Psoas muscle (tissue), 8 donors: ENCODE results near the gene VEGFC. TPM values are rescaled to one million over a fixed set of nuclear protein-coding genes. Genes with fewer than 3 reads are reported as not detected.

Experiments used
- ATAC-seq, 4 donors: fragments of 200-7000 bp; cut with Tn5 transposase; one replicate each; pipeline ENCODE4 v1.9.1; 2020; ENCODE audit warnings: moderate library complexity in 3 of 4, mild to moderate bottlenecking in 2 of 4
- DNase-seq, 2 donors: peaks; one replicate each; pipeline ENCODE4 v3.0.0-alpha.2; 2020
- H3K27ac ChIP-seq: fragments of 200-600 bp; one replicate; pipeline ENCODE4 v1.8.0; 2022
- H3K27me3 ChIP-seq, 3 donors: fragments of 200-600 bp in 1 of 3; one replicate each; pipeline versions ENCODE4 v1.6.1 to v1.8.0; 2013 to 2022; ENCODE audit warnings: low read length in 2 of 3, mild to moderate bottlenecking in 2 of 3, moderate library complexity in 1 of 3; ENCODE audit not compliant: insufficient read depth in 3 of 3
- H3K36me3 ChIP-seq, 2 donors: fragments of 200-600 bp in 1 of 2; one replicate each; pipeline versions ENCODE4 v1.6.1 to v1.8.0; 2013 to 2022; ENCODE audit warnings: low read depth in 1 of 2, mild to moderate bottlenecking in 1 of 2, moderate library complexity in 1 of 2; ENCODE audit not compliant: insufficient read depth in 1 of 2
- H3K4me1 ChIP-seq: fragments of 200-600 bp; one replicate; pipeline ENCODE4 v1.8.0; 2022
- H3K4me3 ChIP-seq: fragments of 200-600 bp; one replicate; pipeline ENCODE4 v1.8.0; 2022; ENCODE audit warnings: mild to moderate bottlenecking
- H3K9me3 ChIP-seq: fragments of 200-600 bp; one replicate; pipeline ENCODE4 v1.8.0; 2022
- WGBS, 3 donors: extraction: QIAGEN DNeasy Blood & Tissue Kit; methylation state at CpG; one replicate each; pipeline versions ENCODE4 v1.1.6 to v1.1.7; 2013; 5-methylcytosine and 5-hydroxymethylcytosine counted together
- intact Hi-C, 2 donors: fragments of 100-400 bp; cut with DNase I; formaldehyde crosslinking; loops; one replicate each; pipeline versions ENCODE4 v1.11.0 to v1.14.2; 2022
- polyA plus RNA-seq, 3 donors: library from polyadenylated mRNA; stranded (reverse); fragments of 200-250 nt; gene quantifications; one replicate each; pipeline ENCODE4 v1.2.3, GENCODE V29; 2013
- total RNA-seq, 4 donors: library from RNA; stranded (reverse); fragmentation: NEBNext Ultra II Directional in 2 of 4; extraction: Animal tissue kit (Norgen Biotek cat#: 25700) in 2 of 4; gene quantifications; one replicate each; pipeline versions ENCODE4 v1.2.1 to v1.2.4, GENCODE V29; 2021 to 2023
- TF ChIP-seq, protein P1 (sequence below): fragments of 200-600 bp; IDR thresholded peaks from one replicate; pipeline ENCODE4 v1.8.0; 2022; ENCODE audit warnings: antibody characterized with exemption
- donor health status: healthy with polysubstance abuse.
- donor health status: DM: no; HTN: no; CAD: no; lungs with moderate emphysema.
- donor health status: Bipolar disorder and iron deficiency.
- donor health status: healthy.
- donor health status: DM: yes; HTN: yes; CAD: no.
- donor health status: DM: no; HTN: no; CAD: no.
- donor health status: DM: no; HTN: no; CAD: no.
- donor health status: DM: yes; HTN: yes; CAD: no.

VEGFC gene
- total and polyA plus RNA-seq, 7 donors = 1.8 to 7.0 (median 3.0) TPM

- TF ChIP-seq, protein P1, sequence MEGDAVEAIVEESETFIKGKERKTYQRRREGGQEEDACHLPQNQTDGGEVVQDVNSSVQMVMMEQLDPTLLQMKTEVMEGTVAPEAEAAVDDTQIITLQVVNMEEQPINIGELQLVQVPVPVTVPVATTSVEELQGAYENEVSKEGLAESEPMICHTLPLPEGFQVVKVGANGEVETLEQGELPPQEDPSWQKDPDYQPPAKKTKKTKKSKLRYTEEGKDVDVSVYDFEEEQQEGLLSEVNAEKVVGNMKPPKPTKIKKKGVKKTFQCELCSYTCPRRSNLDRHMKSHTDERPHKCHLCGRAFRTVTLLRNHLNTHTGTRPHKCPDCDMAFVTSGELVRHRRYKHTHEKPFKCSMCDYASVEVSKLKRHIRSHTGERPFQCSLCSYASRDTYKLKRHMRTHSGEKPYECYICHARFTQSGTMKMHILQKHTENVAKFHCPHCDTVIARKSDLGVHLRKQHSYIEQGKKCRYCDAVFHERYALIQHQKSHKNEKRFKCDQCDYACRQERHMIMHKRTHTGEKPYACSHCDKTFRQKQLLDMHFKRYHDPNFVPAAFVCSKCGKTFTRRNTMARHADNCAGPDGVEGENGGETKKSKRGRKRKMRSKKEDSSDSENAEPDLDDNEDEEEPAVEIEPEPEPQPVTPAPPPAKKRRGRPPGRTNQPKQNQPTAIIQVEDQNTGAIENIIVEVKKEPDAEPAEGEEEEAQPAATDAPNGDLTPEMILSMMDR = no peak
- WGBS, 3 donors = 89 to 95% (median 89%) methylated on average over 3 of the region's 3 CpGs
- H3K36me3 ChIP-seq = no peaks in the 10 kb centered on the region
- intact Hi-C loops = no loop called here
- no peaks in the 10 kb centered on the region for H3K27me3 ChIP-seq
- no peaks in the 10 kb centered on the region for H3K9me3 ChIP-seq
- no peak overlapping the region for H3K27ac ChIP-seq
- DNase-seq = no peak
- H3K4me3 ChIP-seq = no peak overlapping the region
- H3K4me1 ChIP-seq = peaks cover 3% of the 10 kb centered on the region
- ATAC-seq = no peak
Measured at GRCh38 chr4:176746846-176747245, 45.9 kb downstream of the VEGFC start.

GRCh38 chr4:176745902-176746301 is 46.8 kb downstream of the VEGFC start:
- H3K4me3 ChIP-seq = no peak overlapping the region
- no peaks in the 10 kb centered on the region for H3K4me1 ChIP-seq
- no peaks in the 10 kb centered on the region for H3K27me3 ChIP-seq
- DNase-seq = no peak
- H3K36me3 ChIP-seq = no peaks in the 10 kb centered on the region
- no peaks in the 10 kb centered on the region for H3K9me3 ChIP-seq
- TF ChIP-seq, protein P1 = no peak
- no peak for ATAC-seq
- intact Hi-C loops = no loop called here
- H3K27ac ChIP-seq = no peak overlapping the region

DNA sequence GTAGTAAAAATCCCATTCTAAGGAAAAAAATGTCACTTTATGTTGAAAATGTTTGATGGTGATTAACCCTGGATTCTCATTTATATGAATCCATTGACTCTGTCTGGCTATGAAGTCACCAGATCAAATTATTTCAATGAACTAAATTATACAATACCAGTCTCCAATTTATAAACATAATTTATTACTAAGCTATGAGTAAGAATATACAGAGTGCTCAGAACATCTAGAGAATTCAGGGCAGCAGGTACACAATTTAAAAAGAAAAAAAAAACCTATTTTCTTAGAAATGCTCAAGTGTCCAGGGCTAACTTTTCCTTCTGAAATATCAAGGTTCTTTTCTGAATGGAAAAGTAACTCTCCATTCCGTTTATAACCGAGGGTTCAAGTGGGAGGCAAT is 48.6 kb downstream of the VEGFC start:
- Histone ChIP-seq H3K27me3 (peaks cover 0 to 2% (median 0%) of the 10 kb centered on the region in 3 donors), H3K4me1 (no peaks in the 10 kb centered on the region), H3K27ac (no peak overlapping the region), H3K36me3 (no peaks in the 10 kb centered on the region), H3K9me3 (no peaks in the 10 kb centered on the region), H3K4me3 (no peak overlapping the region)
- intact Hi-C loops = no loop called here
- TF ChIP-seq, protein P1 = no peak
- DNase-seq = no peak
- no peak for ATAC-seq
- 93 to 97% (median 95%) methylated on average over 2 of the region's 2 CpGs for WGBS, 3 donors

- H3K4me1 ChIP-seq = no peaks in the 10 kb centered on the region
- no peak for ATAC-seq
- intact Hi-C loops = no loop called here
- DNase-seq = no peak
- H3K36me3 ChIP-seq = no peaks in the 10 kb centered on the region
- TF ChIP-seq, protein P1 = no peak
- no peaks in the 10 kb centered on the region for H3K9me3 ChIP-seq
- no peak overlapping the region for H3K27ac ChIP-seq
- no peak overlapping the region for H3K4me3 ChIP-seq
- H3K27me3 ChIP-seq = peaks cover 0 to 2% (median 0%) of the 10 kb centered on the region in 3 donors
- WGBS, 3 donors = 76 to 83% (median 82%) methylated on average over 6 of the region's 6 CpGs
Measured at GRCh38 chr4:176742211-176742610, 50.5 kb downstream of the VEGFC start.

DNA sequence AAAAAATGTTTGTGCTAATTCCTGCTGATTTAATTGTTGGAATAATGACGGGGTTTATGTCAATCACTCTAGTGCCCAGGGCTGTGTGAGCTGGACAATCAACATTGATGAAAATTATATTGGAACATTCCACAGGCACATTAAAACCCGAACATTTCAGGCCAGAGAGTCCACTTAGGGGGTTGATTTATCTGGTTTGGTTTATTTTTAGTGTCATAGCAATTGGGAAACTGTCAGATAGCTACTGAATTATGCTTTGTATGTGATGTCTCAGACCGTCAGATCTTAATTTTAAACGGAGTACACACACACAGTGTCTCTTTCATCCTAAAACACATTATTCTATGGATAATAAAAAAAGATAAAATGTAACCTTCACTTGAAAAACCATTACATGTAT is 51.5 kb downstream of the VEGFC start:
- TF ChIP-seq, protein P1 = no peak
- no peaks in the 10 kb centered on the region for H3K4me1 ChIP-seq
- intact Hi-C loops = no loop called here

More for the DNA sequence above, 51.5 kb downstream of the VEGFC start:
- no peak for DNase-seq
- ATAC-seq = no peak
- H3K27ac ChIP-seq = no peak overlapping the region
- peaks cover 0 to 2% (median 0%) of the 10 kb centered on the region in 3 donors for H3K27me3 ChIP-seq
- no peaks in the 10 kb centered on the region for H3K36me3 ChIP-seq
- no peaks in the 10 kb centered on the region for H3K9me3 ChIP-seq
- no peak overlapping the region for H3K4me3 ChIP-seq
- WGBS, 3 donors = 44 to 57% (median 47%) methylated on average over 4 of the region's 4 CpGs
